ENCODE data around the gene RASSF7.

RASSF7 gene

DNA sequence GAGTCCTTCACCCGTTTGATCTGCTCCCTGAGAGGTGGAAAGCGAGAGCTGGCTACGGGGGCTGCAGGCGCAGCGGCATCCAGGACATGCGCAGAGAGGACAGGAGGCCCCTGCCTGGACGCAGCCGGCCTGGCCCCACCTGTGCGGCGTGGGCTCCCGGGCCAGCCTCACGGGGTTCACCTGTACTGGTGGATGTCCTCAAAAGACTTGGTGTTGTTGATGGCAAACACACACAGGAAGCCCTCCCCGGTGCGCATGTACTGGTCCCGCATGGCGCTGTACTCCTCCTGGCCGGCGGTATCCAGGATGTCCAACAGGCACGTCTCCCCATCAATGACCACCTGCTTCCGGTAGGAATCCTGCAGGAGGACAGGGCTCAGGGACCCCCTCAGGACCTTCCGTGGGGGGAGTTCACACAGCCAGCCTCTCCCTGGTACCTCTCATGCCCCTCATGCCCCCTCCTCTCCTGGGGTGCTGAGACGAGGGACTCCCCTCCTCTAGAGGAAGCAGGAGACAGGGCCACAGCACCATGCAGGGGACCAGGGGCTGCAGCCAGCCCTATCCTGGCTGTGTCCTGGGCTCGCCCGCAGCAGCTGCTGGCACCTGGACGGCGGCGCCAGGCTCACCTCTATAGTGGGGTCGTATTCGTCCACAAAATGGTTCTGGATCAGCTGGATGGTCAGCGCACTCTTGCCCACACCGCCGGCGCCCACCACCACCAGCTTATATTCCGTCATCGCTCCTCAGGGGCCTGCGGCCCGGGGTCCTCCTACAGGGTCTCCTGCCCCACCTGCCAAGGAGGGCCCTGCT is 27.0 kb upstream of the RASSF7 start:
- Histone ChIP-seq H3K27ac (ENCODE audit: extremely low read depth, low read depth, low read length) (peak overlapping the region; percentile 83; the same call in 1 of the 2 replicates), H3K36me3 (ENCODE audit: control insufficient read depth in 2 of 2, insufficient read depth in 1 of 2, low read length in 2 of 2) (peaks cover 0 to 49% of the 10 kb centered on the region in 2 experiments; a peak in 1 of 3 replicates), H3K4me1 (ENCODE audit: control insufficient read depth, insufficient read depth, low read length) (no peaks in the 10 kb centered on the region), H3K4me3 (ENCODE audit: low read depth, low read length) (peak overlapping the region; percentile 72), H3K9me3 (ENCODE audit: control insufficient read depth, insufficient read depth, low read depth, low read length) (no peaks in the 10 kb centered on the region)
- POLR2A ChIA-PET: interaction anchor here (1.0 to 2.7 kb wide), 3 partner anchors 12 to 27 kb away, joined by 3 to 11 read pairs (median 4); partner anchors contain the start of gene RNH1
- CTCF ChIA-PET: interaction anchor here (0.6 to 1.4 kb wide), 3 partner anchors 15 to 257 kb away, joined by 3 to 4 read pairs (median 4); no protein-coding TSS in a partner anchor
- TF ChIP-seq, protein P1, sequence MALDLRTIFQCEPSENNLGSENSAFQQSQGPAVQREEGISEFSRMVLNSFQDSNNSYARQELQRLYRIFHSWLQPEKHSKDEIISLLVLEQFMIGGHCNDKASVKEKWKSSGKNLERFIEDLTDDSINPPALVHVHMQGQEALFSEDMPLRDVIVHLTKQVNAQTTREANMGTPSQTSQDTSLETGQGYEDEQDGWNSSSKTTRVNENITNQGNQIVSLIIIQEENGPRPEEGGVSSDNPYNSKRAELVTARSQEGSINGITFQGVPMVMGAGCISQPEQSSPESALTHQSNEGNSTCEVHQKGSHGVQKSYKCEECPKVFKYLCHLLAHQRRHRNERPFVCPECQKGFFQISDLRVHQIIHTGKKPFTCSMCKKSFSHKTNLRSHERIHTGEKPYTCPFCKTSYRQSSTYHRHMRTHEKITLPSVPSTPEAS (tag by site-specific recombination; IDR thresholded peaks at IDR 0.05): no peak
- TF ChIP-seq ZXDB (tag by site-specific recombination; IDR thresholded peaks at IDR 0.05): peak; percentile 87

DNA sequence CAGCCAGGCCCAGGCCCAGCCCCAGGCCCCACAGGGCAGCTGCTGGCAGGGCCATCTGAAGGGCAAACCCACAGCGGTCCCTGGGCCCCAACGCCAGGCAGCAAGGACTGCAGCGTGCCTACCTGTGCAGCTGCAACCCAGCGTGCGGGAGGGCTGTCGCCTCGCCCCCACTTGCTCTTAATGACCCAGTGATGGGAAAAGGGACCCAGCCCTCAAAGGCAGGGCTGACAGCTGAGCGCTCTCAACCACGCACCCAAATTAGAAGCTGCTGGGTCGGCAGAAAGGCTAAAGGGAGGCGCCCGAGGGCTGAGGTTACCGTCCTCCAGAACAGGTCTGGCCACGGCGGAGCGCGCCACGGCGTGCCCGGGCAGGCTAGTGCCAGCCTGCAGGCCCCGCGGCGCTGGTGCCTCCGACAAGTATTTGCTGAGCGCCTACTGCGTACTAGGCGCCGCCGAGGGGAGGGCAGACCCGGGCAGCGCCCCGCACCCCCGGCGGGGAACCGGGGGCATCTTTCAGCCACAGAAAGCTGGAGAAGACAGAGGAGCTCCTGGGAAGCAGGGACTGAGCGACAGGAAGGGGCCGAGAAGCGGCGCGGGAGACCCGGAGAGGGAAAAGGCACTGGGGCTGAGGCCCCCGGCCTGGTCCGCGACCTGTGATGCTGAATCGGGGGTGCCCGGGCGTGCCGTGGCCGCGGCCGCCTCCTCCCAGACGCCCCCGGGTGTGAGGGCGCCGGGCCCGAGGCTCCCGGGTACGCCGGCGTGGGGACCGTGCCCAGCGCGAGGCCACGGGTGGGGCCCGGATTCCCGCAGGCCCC is 26.2 kb upstream of the RASSF7 start:
- no peaks in the 10 kb centered on the region for H3K9me3 ChIP-seq (ENCODE audit: control insufficient read depth, insufficient read depth, low read depth, low read length)
- H3K36me3 ChIP-seq (ENCODE audit: control insufficient read depth in 2 of 2, insufficient read depth in 1 of 2, low read length in 2 of 2): peaks cover 0 to 43% of the 10 kb centered on the region in 2 experiments; a peak in 1 of 3 replicates
- ChIA-PET CTCF (interaction anchor here (0.6 to 1.4 kb wide), 2 partner anchors 15 to 57 kb away, joined by 3 to 4 read pairs; no protein-coding TSS in a partner anchor), POLR2A (interaction anchor here (1.0 to 2.7 kb wide), 4 partner anchors 13 to 28 kb away, joined by 3 to 11 read pairs (median 5); partner anchors contain the start of gene RNH1)
- peak overlapping the region; percentile 72 for H3K4me3 ChIP-seq (ENCODE audit: low read depth, low read length)
- peak overlapping the region; percentile 83 for H3K27ac ChIP-seq (ENCODE audit: extremely low read depth, low read depth, low read length)
- H3K4me1 ChIP-seq (ENCODE audit: control insufficient read depth, insufficient read depth, low read length): no peaks in the 10 kb centered on the region
- TF ChIP-seq ZNF501 (tag by site-specific recombination; IDR thresholded peaks at IDR 0.05) (0 out of 2 replicates have a peak, but pooled peaks have one; percentile 21), ZNF792 (tag by site-specific recombination; IDR thresholded peaks at IDR 0.05) (peak; percentile 87; the same call in 1 of the 2 replicates), ZNF169 (tag by site-specific recombination; IDR thresholded peaks at IDR 0.05) (no peak), ZNF76 (tag by site-specific recombination; IDR thresholded peaks at IDR 0.05; ENCODE audit: borderline replicate concordance, low read depth) (peak; percentile 31; the same call in 1 of the 2 replicates), KLF8 (tag by site-specific recombination; IDR thresholded peaks at IDR 0.05) (peak; percentile 52; the same call in 1 of the 2 replicates), ZNF335 (tag by site-specific recombination; conservative IDR thresholded peaks at IDR 0.05) (peak; percentile 74), ZNF600 (tag by site-specific recombination; IDR thresholded peaks at IDR 0.05) (peak; percentile 79), KLF1 (tag by site-specific recombination; IDR thresholded peaks at IDR 0.05) (peak; percentile 26; the same call in 1 of the 2 replicates), ZBTB8A (tag by site-specific recombination; IDR thresholded peaks at IDR 0.05) (peak; percentile 85), ZBTB20 (tag by site-specific recombination; IDR thresholded peaks at IDR 0.05) (peak; percentile 66; the same call in 1 of the 2 replicates), ZNF660 (tag by site-specific recombination; IDR thresholded peaks at IDR 0.05) (no peak)
- TF ChIP-seq, protein P2, sequence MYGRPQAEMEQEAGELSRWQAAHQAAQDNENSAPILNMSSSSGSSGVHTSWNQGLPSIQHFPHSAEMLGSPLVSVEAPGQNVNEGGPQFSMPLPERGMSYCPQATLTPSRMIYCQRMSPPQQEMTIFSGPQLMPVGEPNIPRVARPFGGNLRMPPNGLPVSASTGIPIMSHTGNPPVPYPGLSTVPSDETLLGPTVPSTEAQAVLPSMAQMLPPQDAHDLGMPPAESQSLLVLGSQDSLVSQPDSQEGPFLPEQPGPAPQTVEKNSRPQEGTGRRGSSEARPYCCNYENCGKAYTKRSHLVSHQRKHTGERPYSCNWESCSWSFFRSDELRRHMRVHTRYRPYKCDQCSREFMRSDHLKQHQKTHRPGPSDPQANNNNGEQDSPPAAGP (tag by site-specific recombination; IDR thresholded peaks at IDR 0.05): peak; percentile 59; the same call in 1 of the 2 replicates
- TF ChIP-seq, protein P3, sequence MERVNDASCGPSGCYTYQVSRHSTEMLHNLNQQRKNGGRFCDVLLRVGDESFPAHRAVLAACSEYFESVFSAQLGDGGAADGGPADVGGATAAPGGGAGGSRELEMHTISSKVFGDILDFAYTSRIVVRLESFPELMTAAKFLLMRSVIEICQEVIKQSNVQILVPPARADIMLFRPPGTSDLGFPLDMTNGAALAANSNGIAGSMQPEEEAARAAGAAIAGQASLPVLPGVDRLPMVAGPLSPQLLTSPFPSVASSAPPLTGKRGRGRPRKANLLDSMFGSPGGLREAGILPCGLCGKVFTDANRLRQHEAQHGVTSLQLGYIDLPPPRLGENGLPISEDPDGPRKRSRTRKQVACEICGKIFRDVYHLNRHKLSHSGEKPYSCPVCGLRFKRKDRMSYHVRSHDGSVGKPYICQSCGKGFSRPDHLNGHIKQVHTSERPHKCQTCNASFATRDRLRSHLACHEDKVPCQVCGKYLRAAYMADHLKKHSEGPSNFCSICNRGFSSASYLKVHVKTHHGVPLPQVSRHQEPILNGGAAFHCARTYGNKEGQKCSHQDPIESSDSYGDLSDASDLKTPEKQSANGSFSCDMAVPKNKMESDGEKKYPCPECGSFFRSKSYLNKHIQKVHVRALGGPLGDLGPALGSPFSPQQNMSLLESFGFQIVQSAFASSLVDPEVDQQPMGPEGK (tag by site-specific recombination; IDR thresholded peaks at IDR 0.05): peak; percentile 73
- TF ChIP-seq, protein P4, sequence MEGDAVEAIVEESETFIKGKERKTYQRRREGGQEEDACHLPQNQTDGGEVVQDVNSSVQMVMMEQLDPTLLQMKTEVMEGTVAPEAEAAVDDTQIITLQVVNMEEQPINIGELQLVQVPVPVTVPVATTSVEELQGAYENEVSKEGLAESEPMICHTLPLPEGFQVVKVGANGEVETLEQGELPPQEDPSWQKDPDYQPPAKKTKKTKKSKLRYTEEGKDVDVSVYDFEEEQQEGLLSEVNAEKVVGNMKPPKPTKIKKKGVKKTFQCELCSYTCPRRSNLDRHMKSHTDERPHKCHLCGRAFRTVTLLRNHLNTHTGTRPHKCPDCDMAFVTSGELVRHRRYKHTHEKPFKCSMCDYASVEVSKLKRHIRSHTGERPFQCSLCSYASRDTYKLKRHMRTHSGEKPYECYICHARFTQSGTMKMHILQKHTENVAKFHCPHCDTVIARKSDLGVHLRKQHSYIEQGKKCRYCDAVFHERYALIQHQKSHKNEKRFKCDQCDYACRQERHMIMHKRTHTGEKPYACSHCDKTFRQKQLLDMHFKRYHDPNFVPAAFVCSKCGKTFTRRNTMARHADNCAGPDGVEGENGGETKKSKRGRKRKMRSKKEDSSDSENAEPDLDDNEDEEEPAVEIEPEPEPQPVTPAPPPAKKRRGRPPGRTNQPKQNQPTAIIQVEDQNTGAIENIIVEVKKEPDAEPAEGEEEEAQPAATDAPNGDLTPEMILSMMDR (tag by site-specific recombination; IDR thresholded peaks at IDR 0.05): peak; percentile 49; the same call in 1 of the 2 replicates
- TF ChIP-seq, protein P5, sequence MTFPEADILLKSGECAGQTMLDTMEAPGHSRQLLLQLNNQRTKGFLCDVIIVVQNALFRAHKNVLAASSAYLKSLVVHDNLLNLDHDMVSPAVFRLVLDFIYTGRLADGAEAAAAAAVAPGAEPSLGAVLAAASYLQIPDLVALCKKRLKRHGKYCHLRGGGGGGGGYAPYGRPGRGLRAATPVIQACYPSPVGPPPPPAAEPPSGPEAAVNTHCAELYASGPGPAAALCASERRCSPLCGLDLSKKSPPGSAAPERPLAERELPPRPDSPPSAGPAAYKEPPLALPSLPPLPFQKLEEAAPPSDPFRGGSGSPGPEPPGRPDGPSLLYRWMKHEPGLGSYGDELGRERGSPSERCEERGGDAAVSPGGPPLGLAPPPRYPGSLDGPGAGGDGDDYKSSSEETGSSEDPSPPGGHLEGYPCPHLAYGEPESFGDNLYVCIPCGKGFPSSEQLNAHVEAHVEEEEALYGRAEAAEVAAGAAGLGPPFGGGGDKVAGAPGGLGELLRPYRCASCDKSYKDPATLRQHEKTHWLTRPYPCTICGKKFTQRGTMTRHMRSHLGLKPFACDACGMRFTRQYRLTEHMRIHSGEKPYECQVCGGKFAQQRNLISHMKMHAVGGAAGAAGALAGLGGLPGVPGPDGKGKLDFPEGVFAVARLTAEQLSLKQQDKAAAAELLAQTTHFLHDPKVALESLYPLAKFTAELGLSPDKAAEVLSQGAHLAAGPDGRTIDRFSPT (tag by site-specific recombination; IDR thresholded peaks at IDR 0.05): peak; percentile 69; the same call in 1 of the 2 replicates
- TF ChIP-seq, protein P6, sequence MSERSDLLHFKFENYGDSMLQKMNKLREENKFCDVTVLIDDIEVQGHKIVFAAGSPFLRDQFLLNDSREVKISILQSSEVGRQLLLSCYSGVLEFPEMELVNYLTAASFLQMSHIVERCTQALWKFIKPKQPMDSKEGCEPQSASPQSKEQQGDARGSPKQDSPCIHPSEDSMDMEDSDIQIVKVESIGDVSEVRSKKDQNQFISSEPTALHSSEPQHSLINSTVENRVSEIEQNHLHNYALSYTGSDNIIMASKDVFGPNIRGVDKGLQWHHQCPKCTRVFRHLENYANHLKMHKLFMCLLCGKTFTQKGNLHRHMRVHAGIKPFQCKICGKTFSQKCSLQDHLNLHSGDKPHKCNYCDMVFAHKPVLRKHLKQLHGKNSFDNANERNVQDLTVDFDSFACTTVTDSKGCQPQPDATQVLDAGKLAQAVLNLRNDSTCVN (tag by site-specific recombination; optimal IDR thresholded peaks at IDR 0.05): peak; percentile 63
- TF ChIP-seq, protein P7, sequence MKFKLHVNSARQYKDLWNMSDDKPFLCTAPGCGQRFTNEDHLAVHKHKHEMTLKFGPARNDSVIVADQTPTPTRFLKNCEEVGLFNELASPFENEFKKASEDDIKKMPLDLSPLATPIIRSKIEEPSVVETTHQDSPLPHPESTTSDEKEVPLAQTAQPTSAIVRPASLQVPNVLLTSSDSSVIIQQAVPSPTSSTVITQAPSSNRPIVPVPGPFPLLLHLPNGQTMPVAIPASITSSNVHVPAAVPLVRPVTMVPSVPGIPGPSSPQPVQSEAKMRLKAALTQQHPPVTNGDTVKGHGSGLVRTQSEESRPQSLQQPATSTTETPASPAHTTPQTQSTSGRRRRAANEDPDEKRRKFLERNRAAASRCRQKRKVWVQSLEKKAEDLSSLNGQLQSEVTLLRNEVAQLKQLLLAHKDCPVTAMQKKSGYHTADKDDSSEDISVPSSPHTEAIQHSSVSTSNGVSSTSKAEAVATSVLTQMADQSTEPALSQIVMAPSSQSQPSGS (tag by site-specific recombination; IDR thresholded peaks at IDR 0.05; ENCODE audit: low read depth): no peak

Measured in HEK293 (cell line).